SU-DHL-6 (cell line): Measurements from ENCODE around the gene ROCK2.
"Not testable (repeated sequence)": the region's sequence is repeated elsewhere in the genome, so short reads cannot be mapped to it uniquely, and the experiment has no call there.

Experiments used
- H2AFZ ChIP-seq: fragments of 200-600 bp; sonication (generic); 2 replicates; pipeline ENCODE4 v1.6.1; 2014; ENCODE audit warnings: low read depth, mild to moderate bottlenecking, moderate library complexity, mixed read lengths, antibody characterized with exemption, low read length; ENCODE audit not compliant: severe bottlenecking
- H3F3A ChIP-seq: fragments of 200-600 bp; shearing (Covaris generic); 2 replicates; pipeline ENCODE4 v1.6.0; 2016; ENCODE audit warnings: antibody characterized with exemption, mild to moderate bottlenecking; ENCODE audit not compliant: insufficient read depth
- H3K27ac ChIP-seq: fragments of 200-600 bp; sonication (generic); 2 replicates; pipeline ENCODE4 v1.5.1; 2016; ENCODE audit warnings: low read depth, mild to moderate bottlenecking, low read length, moderate library complexity, mixed read lengths
- H3K27me3 ChIP-seq: fragments of 200-600 bp; sonication (generic), shearing (Covaris generic); 2 replicates; pipeline ENCODE4 v1.6.0; 2014; ENCODE audit warnings: mild to moderate bottlenecking, low read length
- H3K36me3 ChIP-seq: fragments of 200-600 bp; sonication (generic); 2 replicates; pipeline ENCODE4 v1.6.1; 2014; ENCODE audit warnings: mild to moderate bottlenecking, low read length, mixed read lengths
- H3K4me2 ChIP-seq: fragments of 300-600, 200-600 bp; shearing (Covaris generic), sonication (generic); 2 replicates; pipeline ENCODE4 v1.6.0; 2014; ENCODE audit warnings: low read length, low read depth, mild to moderate bottlenecking; ENCODE audit not compliant: poor library complexity, severe bottlenecking
- H3K4me3 ChIP-seq: fragments of 200-600 bp; sonication (generic); 2 replicates; pipeline ENCODE4 v1.5.1; 2014; ENCODE audit warnings: antibody characterized with exemption, low read length, mild to moderate bottlenecking, mixed read lengths; ENCODE audit not compliant: insufficient read depth, poor library complexity, severe bottlenecking
- H3K79me2 ChIP-seq: fragments of 200-600 bp; sonication (generic); 2 replicates; pipeline ENCODE4 v1.6.1; 2014; ENCODE audit warnings: mild to moderate bottlenecking, low read length, moderate library complexity; ENCODE audit not compliant: insufficient read depth
- H3K9ac ChIP-seq: fragments of 200-600 bp; sonication (generic); 2 replicates; pipeline ENCODE4 v1.7.0; 2014; ENCODE audit warnings: mild to moderate bottlenecking, low read length
- H3K9me2 ChIP-seq: fragments of 200-600 bp; sonication (generic); replicated peaks from 2 replicates; pipeline ENCODE4 v1.6.1; 2014; ENCODE audit warnings: low read length; ENCODE audit not compliant: insufficient read depth
- H3K9me3 ChIP-seq: fragments of 200-600 bp; sonication (generic); 2 replicates; pipeline ENCODE4 v1.6.1; 2014; ENCODE audit warnings: low read length, mixed read lengths; ENCODE audit not compliant: insufficient read depth
- H4K20me1 ChIP-seq: fragments of 200-600 bp; sonication (generic); 2 replicates; pipeline ENCODE4 v1.6.1; 2014; ENCODE audit warnings: low read depth, mild to moderate bottlenecking, antibody characterized with exemption, low read length, moderate library complexity, mixed read lengths
- CTCF ChIP-seq: fragments of 200-600 bp; sonication (generic); IDR thresholded peaks from one replicate; pipeline ENCODE4 v1.5.1; 2017; ENCODE audit warnings: antibody characterized with exemption, mild to moderate bottlenecking, low read length, moderate library complexity; ENCODE audit not compliant: insufficient read depth, poor library complexity, severe bottlenecking
- EZH2phosphoT487 ChIP-seq: fragments of 200-600 bp; sonication (generic), shearing (Covaris generic); conservative IDR thresholded peaks from 2 replicates; pipeline ENCODE4 v1.6.1; 2018; ENCODE audit warnings: mild to moderate bottlenecking, antibody characterized with exemption, low read length, moderate library complexity, mixed read lengths

The ROCK2 gene

GRCh38 chr2:11263177-11263576, 81.3 kb downstream of the ROCK2 start:
- Histone ChIP-seq H3K9me2 (no peaks in the 10 kb centered on the region), H3K79me2 (0 out of 2 replicates have a peak, but pooled peaks cover 6% of the 10 kb centered on the region), H3K9ac (no peak overlapping the region), H3F3A (no peaks in the 10 kb centered on the region), H2AFZ (no peak overlapping the region), H3K27ac (no peak overlapping the region), H4K20me1 (no peaks in the 10 kb centered on the region), H3K9me3 (no peaks in the 10 kb centered on the region), H3K4me3 (no peak overlapping the region), H3K4me2 (no peak overlapping the region), H3K36me3 (peaks cover 11% of the 10 kb centered on the region; the same call in 1 of the 2 replicates), H3K27me3 (no peaks in the 10 kb centered on the region)
- TF ChIP-seq CTCF, result no peak
- no peak for TF ChIP-seq EZH2phosphoT487

GRCh38 chr2:11262438-11262837, 82.0 kb downstream of the ROCK2 start:
- not testable (repeated sequence) for H3K4me3 ChIP-seq, H3K27ac ChIP-seq, H3K4me2 ChIP-seq, H3F3A ChIP-seq, H3K9ac ChIP-seq, H2AFZ ChIP-seq, H3K9me3 ChIP-seq, H3K79me2 ChIP-seq, H3K27me3 ChIP-seq, H3K9me2 ChIP-seq, H4K20me1 ChIP-seq
- H3K36me3 ChIP-seq, result peaks cover 11% of the 10 kb centered on the region; the same call in 1 of the 2 replicates

- not testable (repeated sequence) for H3K27ac ChIP-seq, H3K27me3 ChIP-seq
Observed at GRCh38 chr2:11261564-11261963, 82.9 kb downstream of the ROCK2 start.

GRCh38 chr2:11260979-11261378, 83.5 kb downstream of the ROCK2 start:
- 0 out of 2 replicates have a peak, but pooled peaks cover 6% of the 10 kb centered on the region for H3K79me2 ChIP-seq
- H3K4me2 ChIP-seq, result no peak overlapping the region
- H3K36me3 ChIP-seq, result peaks cover 11% of the 10 kb centered on the region; the same call in 1 of the 2 replicates

More at GRCh38 chr2:11261564-11261963, 82.9 kb downstream of the ROCK2 start:
- not testable (repeated sequence) for H3K4me2 ChIP-seq, H4K20me1 ChIP-seq, H3K9ac ChIP-seq, H3K79me2 ChIP-seq, H3K4me3 ChIP-seq, H3K9me2 ChIP-seq, H2AFZ ChIP-seq, H3K9me3 ChIP-seq, H3F3A ChIP-seq
- H3K36me3 ChIP-seq, result peaks cover 11% of the 10 kb centered on the region; the same call in 1 of the 2 replicates

More at GRCh38 chr2:11260979-11261378, 83.5 kb downstream of the ROCK2 start:
- Histone ChIP-seq H2AFZ (no peak overlapping the region), H3K9me3 (no peaks in the 10 kb centered on the region), H3K27me3 (no peaks in the 10 kb centered on the region), H3K4me3 (no peak overlapping the region), H3F3A (no peaks in the 10 kb centered on the region), H3K27ac (no peak overlapping the region), H3K9me2 (no peaks in the 10 kb centered on the region), H4K20me1 (no peaks in the 10 kb centered on the region), H3K9ac (no peak overlapping the region)
- TF ChIP-seq CTCF (no peak), EZH2phosphoT487 (no peak)
